HepG2 (cell line): ENCODE data around the gene RIMS3. TPM values are rescaled to one million over a fixed set of nuclear protein-coding genes. Genes with fewer than 3 reads are reported as not detected.

Experiments
- ARNTL ChIP-seq: sonication (generic); formaldehyde crosslinking; IDR thresholded peaks from 2 replicates; pipeline ENCODE4 v1.4.0; 2020; ENCODE audit warnings: mild to moderate bottlenecking, missing genetic modification reagents
- CSRNP1 ChIP-seq: sonication (generic); formaldehyde crosslinking; IDR thresholded peaks from 2 replicates; pipeline ENCODE4 v1.8.1; 2023; ENCODE audit warnings: mild to moderate bottlenecking, missing genetic modification reagents
- GABPB1 ChIP-seq: IDR thresholded peaks from 2 replicates; pipeline ENCODE4 v1.6.1; 2016; ENCODE audit warnings: mild to moderate bottlenecking, missing genetic modification reagents, moderate library complexity, missing compliant biosample characterization
- GATAD2A ChIP-seq: IDR thresholded peaks from 2 replicates; pipeline ENCODE4 v1.6.1; 2016
- GRHL1 ChIP-seq: sonication (generic); formaldehyde crosslinking; conservative IDR thresholded peaks from 2 replicates; pipeline ENCODE4 v1.8.0; 2022; ENCODE audit warnings: missing genetic modification reagents
- HMG20A ChIP-seq: IDR thresholded peaks from 2 replicates; pipeline ENCODE4 v1.6.1; 2016; ENCODE audit warnings: borderline replicate concordance
- LCORL ChIP-seq, 2 experiments: fragments of 450-650 bp in 1 of 2; sonication (generic) in 1 of 2; formaldehyde crosslinking in 1 of 2; IDR thresholded peaks; 2 replicates each; pipeline versions ENCODE4 v1.5.0 to v1.6.1; 2017 to 2020; ENCODE audit warnings: antibody characterized with exemption in 1 of 2, missing genetic modification reagents in 1 of 2
- NPAS2 ChIP-seq: sonication (generic); formaldehyde crosslinking; IDR thresholded peaks from 2 replicates; pipeline ENCODE4 v1.8.0; 2022; ENCODE audit warnings: mild to moderate bottlenecking, missing genetic modification reagents, borderline replicate concordance
- RFX5 ChIP-seq: IDR thresholded peaks from 2 replicates; pipeline ENCODE4 v1.6.1; 2011; ENCODE audit warnings: low read depth, low read length, improper control_type of control experiment
- RFXAP ChIP-seq: sonication (generic); formaldehyde crosslinking; IDR thresholded peaks from 2 replicates; pipeline ENCODE4 v1.4.0; 2020; ENCODE audit warnings: missing genetic modification reagents, borderline replicate concordance
- SALL2 ChIP-seq: sonication (generic); formaldehyde crosslinking; IDR thresholded peaks from 2 replicates; pipeline ENCODE4 v1.8.1; 2023; ENCODE audit warnings: mild to moderate bottlenecking, missing genetic modification reagents, inconsistent platforms
- SIX1 ChIP-seq: sonication (generic); formaldehyde crosslinking; IDR thresholded peaks from 2 replicates; pipeline ENCODE4 v1.4.0; 2020; ENCODE audit warnings: missing genetic modification reagents, borderline replicate concordance
- TEAD2 ChIP-seq: sonication (generic); formaldehyde crosslinking; IDR thresholded peaks from 2 replicates; pipeline ENCODE4 v1.9.0; 2021; ENCODE audit warnings: missing genetic modification reagents
- ZNF225 ChIP-seq: sonication (generic); formaldehyde crosslinking; IDR thresholded peaks from 2 replicates; pipeline ENCODE4 v1.4.0; 2020; ENCODE audit warnings: mild to moderate bottlenecking, missing genetic modification reagents
- ZNF605 ChIP-seq: sonication (generic); formaldehyde crosslinking; IDR thresholded peaks from 2 replicates; pipeline ENCODE4 v1.8.0; 2022; ENCODE audit warnings: mild to moderate bottlenecking, missing genetic modification reagents
- ZNF766 ChIP-seq: sonication (generic); formaldehyde crosslinking; IDR thresholded peaks from 2 replicates; pipeline ENCODE4 v1.5.0; 2020; ENCODE audit warnings: missing genetic modification reagents, borderline replicate concordance
- ZNF777 ChIP-seq: sonication (generic); formaldehyde crosslinking; IDR thresholded peaks from 2 replicates; pipeline ENCODE4 v1.4.0; 2020; ENCODE audit warnings: missing genetic modification reagents
- ZSCAN12 ChIP-seq: sonication (generic); formaldehyde crosslinking; IDR thresholded peaks from 2 replicates; pipeline ENCODE4 v1.9.0; 2021; ENCODE audit warnings: mild to moderate bottlenecking, missing genetic modification reagents
- polyA plus RNA-seq, 8 experiments: library from polyadenylated mRNA; depleted of rRNA in 3 of 8; stranded (reverse) in 7 of 8; unstranded in 1 of 8; fragments of >200 nt; fragmentation: Illumina TruSeq in 4 of 8; extraction: Trizol in 4 of 8; gene quantifications; 2 replicates each; pipeline versions ENCODE4 v1.2.1 to v1.2.3, GENCODE V29; 2011 to 2016; ENCODE audit warnings: low read depth in 4 of 8, missing spikeins in 1 of 8, mixed read lengths in 1 of 8; ENCODE audit not compliant: insufficient read depth in 1 of 8
- total RNA-seq, 5 experiments: library from RNA; depleted of rRNA; stranded (reverse); fragments of >200 nt; fragmentation: Illumina TruSeq; extraction: Trizol; gene quantifications; 2 replicates each; pipeline ENCODE4 v1.2.3, GENCODE V29; 2016; ENCODE audit warnings: low read depth in 1 of 5
- TF ChIP-seq, protein P1 (sequence below): sonication (generic); formaldehyde crosslinking; IDR thresholded peaks from 2 replicates; pipeline ENCODE4 v1.9.0; 2022; ENCODE audit warnings: low read depth, missing genetic modification reagents
- TF ChIP-seq, protein P2 (sequence below), 2 experiments: IDR thresholded peaks; 2 replicates each; pipeline ENCODE4 v1.6.1; 2011 to 2012; ENCODE audit warnings: low read length in 2 of 2, borderline replicate concordance in 1 of 2, low read depth in 1 of 2, mild to moderate bottlenecking in 1 of 2, moderate library complexity in 1 of 2

RIMS3 gene
- total and polyA plus RNA-seq, 2 of the 13 experiments (the other 11 are each of a cell fraction or from before 2014, with no cell fraction given) = 2.1 to 5.4 TPM

DNA sequence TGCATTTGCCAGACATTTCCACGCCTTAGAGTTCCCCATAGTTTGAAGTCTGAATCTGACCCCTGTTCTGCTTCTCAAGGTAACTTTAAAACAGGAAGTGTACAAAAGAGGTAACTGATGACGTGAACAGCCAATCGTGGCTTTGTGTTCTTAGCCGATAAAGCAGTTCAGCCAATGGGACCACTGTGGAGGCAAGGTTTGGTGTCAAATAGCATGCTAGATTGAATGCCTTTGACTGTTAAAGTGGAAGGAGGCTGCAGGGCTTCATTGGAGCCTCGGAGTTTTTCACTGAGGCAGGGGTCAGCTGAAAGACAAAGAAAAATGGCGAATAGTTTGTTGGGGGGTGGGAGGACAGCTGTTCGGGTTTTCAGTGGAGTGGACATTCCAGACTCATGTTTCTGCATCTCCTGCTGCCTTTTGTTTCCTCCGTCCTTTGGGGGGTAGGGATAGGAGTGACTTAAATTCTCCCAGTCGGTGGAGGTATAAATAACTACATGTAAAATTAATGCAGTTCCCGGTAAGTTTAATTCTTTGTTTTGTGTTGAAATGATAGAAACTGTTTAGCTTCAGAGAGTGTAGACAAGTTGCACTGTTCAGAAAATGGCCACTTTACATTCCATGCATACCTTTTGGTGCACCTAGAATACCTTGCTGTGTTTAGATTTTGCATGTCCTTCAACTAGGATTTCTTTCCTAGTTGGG, 43.8 kb upstream of the RIMS3 start (continued):
- TF ChIP-seq RFX5 (peak; percentile 79; the same call in 1 of the 2 replicates), ARNTL (CRISPR knock-in tag) (no peak), SALL2 (CRISPR knock-in tag) (no peak), SIX1 (CRISPR knock-in tag) (peak; percentile 45; the same call in 1 of the 2 replicates), NPAS2 (CRISPR knock-in tag) (no peak), ZNF777 (CRISPR knock-in tag) (0 out of 2 replicates have a peak, but pooled peaks have one; percentile 12), GATAD2A (CRISPR knock-in tag) (peak; percentile 14; the same call in 1 of the 2 replicates), CSRNP1 (CRISPR knock-in tag) (no peak), RFXAP (0 out of 2 replicates have a peak, but pooled peaks have one; percentile 48), GRHL1 (CRISPR knock-in tag) (no peak), LCORL (IDR thresholded peaks at IDR 0.05) (no peak), LCORL (CRISPR knock-in tag; IDR thresholded peaks at IDR 0.05) (no peak), TEAD2 (0 out of 2 replicates have a peak, but pooled peaks have one; percentile 42), ZNF605 (CRISPR knock-in tag) (0 out of 2 replicates have a peak, but pooled peaks have one; percentile 26), ZNF225 (CRISPR knock-in tag) (no peak), HMG20A (CRISPR knock-in tag) (0 out of 2 replicates have a peak, but pooled peaks have one; percentile 20), ZNF766 (CRISPR knock-in tag) (no peak), GABPB1 (peak; percentile 76), ZSCAN12 (no peak)
- TF ChIP-seq, protein P1, sequence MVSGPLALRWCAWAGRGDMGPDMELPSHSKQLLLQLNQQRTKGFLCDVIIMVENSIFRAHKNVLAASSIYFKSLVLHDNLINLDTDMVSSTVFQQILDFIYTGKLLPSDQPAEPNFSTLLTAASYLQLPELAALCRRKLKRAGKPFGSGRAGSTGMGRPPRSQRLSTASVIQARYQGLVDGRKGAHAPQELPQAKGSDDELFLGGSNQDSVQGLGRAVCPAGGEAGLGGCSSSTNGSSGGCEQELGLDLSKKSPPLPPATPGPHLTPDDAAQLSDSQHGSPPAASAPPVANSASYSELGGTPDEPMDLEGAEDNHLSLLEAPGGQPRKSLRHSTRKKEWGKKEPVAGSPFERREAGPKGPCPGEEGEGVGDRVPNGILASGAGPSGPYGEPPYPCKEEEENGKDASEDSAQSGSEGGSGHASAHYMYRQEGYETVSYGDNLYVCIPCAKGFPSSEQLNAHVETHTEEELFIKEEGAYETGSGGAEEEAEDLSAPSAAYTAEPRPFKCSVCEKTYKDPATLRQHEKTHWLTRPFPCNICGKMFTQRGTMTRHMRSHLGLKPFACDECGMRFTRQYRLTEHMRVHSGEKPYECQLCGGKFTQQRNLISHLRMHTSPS (CRISPR knock-in tag) = no peak
- TF ChIP-seq, protein P2, sequence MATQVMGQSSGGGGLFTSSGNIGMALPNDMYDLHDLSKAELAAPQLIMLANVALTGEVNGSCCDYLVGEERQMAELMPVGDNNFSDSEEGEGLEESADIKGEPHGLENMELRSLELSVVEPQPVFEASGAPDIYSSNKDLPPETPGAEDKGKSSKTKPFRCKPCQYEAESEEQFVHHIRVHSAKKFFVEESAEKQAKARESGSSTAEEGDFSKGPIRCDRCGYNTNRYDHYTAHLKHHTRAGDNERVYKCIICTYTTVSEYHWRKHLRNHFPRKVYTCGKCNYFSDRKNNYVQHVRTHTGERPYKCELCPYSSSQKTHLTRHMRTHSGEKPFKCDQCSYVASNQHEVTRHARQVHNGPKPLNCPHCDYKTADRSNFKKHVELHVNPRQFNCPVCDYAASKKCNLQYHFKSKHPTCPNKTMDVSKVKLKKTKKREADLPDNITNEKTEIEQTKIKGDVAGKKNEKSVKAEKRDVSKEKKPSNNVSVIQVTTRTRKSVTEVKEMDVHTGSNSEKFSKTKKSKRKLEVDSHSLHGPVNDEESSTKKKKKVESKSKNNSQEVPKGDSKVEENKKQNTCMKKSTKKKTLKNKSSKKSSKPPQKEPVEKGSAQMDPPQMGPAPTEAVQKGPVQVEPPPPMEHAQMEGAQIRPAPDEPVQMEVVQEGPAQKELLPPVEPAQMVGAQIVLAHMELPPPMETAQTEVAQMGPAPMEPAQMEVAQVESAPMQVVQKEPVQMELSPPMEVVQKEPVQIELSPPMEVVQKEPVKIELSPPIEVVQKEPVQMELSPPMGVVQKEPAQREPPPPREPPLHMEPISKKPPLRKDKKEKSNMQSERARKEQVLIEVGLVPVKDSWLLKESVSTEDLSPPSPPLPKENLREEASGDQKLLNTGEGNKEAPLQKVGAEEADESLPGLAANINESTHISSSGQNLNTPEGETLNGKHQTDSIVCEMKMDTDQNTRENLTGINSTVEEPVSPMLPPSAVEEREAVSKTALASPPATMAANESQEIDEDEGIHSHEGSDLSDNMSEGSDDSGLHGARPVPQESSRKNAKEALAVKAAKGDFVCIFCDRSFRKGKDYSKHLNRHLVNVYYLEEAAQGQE (IDR thresholded peaks at IDR 0.05; ENCODE audit: borderline replicate concordance in 1 of 2, low read depth in 1 of 2, low read length in 2 of 2) = peak in 1 of 2 experiments; percentile 27; a peak in 1 of 4 replicates
